Panc1 (cell line): ENCODE measurements around the gene RSU1. TPM values are rescaled to one million over a fixed set of nuclear protein-coding genes. Genes with fewer than 3 reads are reported as not detected.

ENCODE experiments used
- ATAC-seq: fragments of 200-7000 bp; cut with Tn5 transposase; 2 replicates; pipeline ENCODE4 v1.9.1; 2020; ENCODE audit warnings: mild to moderate bottlenecking, moderate library complexity
- BruUV-seq: library from RNA; stranded (reverse); fragments of 400-500 nt; replicated peaks from 2 replicates; lab custom pipeline; 2021; lab: Mats Ljungman, UMichigan
- CTCF ChIA-PET: fragments of 300-600 bp; sonication (Branson Sonifier 250); formaldehyde crosslinking; loops from one replicate; lab custom pipeline; 2022; ENCODE audit warnings: antibody characterized with exemption; lab: Charles Lee
- POLR2A ChIA-PET: fragments of 300-600 bp; sonication (Branson Sonifier 250); formaldehyde crosslinking; loops from one replicate; lab custom pipeline; 2022; ENCODE audit warnings: antibody characterized with exemption; lab: Charles Lee
- DNase-seq: peaks from one replicate; pipeline ENCODE4 v3.0.0-alpha.2; 2010; ENCODE audit warnings: low read depth, low spot score
- H3K27ac ChIP-seq: 2 replicates; pipeline ENCODE4 v1.5.1; 2011; ENCODE audit warnings: mild to moderate bottlenecking, low read length, inconsistent platforms
- H3K27me3 ChIP-seq: fragments of 200-500 bp; sonication (Bioruptor generic); 2 replicates; pipeline ENCODE4 v1.6.0; 2014; ENCODE audit warnings: low read length, inconsistent platforms; ENCODE audit not compliant: control insufficient read depth, insufficient read depth
- H3K36me3 ChIP-seq: fragments of 200-500 bp; sonication (Bioruptor generic); 2 replicates; pipeline ENCODE4 v1.5.1; 2014; ENCODE audit warnings: inconsistent platforms, mild to moderate bottlenecking, low read length, moderate library complexity; ENCODE audit not compliant: control insufficient read depth, insufficient read depth
- H3K4me1 ChIP-seq: 2 replicates; pipeline ENCODE4 v1.5.1; 2011; ENCODE audit warnings: inconsistent platforms, mild to moderate bottlenecking, low read length, moderate library complexity; ENCODE audit not compliant: control insufficient read depth, insufficient read depth
- H3K4me3 ChIP-seq, 2 experiments: 2 replicates each; pipeline ENCODE4 v1.5.1; 2011 to 2012; ENCODE audit warnings: low read depth in 2 of 2, low read length in 2 of 2, mild to moderate bottlenecking in 2 of 2, inconsistent platforms in 1 of 2, moderate library complexity in 1 of 2
- H3K9me3 ChIP-seq: fragments of 200-500 bp; sonication (Bioruptor generic); 2 replicates; pipeline ENCODE4 v1.5.1; 2014; ENCODE audit warnings: low read depth, mild to moderate bottlenecking, inconsistent platforms, low read length, moderate library complexity; ENCODE audit not compliant: control insufficient read depth, insufficient read depth
- CTCF ChIP-seq: fragments of 450-650 bp; IDR thresholded peaks from 2 replicates; pipeline ENCODE4 v1.5.1; 2017; ENCODE audit warnings: mild to moderate bottlenecking
- POLR2AphosphoS5 ChIP-seq: IDR thresholded peaks from 2 replicates; pipeline ENCODE4 v1.6.1; 2012; ENCODE audit warnings: mild to moderate bottlenecking, low read depth, low read length, moderate library complexity
- REST ChIP-seq, 2 experiments: IDR thresholded peaks; 2 replicates each; pipeline ENCODE4 v1.6.1; 2011 to 2012; ENCODE audit warnings: low read depth in 2 of 2, control low read depth in 1 of 2, low read length in 1 of 2, mild to moderate bottlenecking in 1 of 2, moderate library complexity in 1 of 2; ENCODE audit not compliant: insufficient read depth in 1 of 2
- SIN3A ChIP-seq: IDR thresholded peaks from 2 replicates; pipeline ENCODE4 v1.6.1; 2012; ENCODE audit warnings: low read depth, mild to moderate bottlenecking, low read length, moderate library complexity, borderline replicate concordance; ENCODE audit not compliant: insufficient read depth
- TCF7L2 ChIP-seq: IDR thresholded peaks from 2 replicates; pipeline ENCODE4 v1.6.1; 2011; ENCODE audit warnings: mild to moderate bottlenecking, low read depth, low read length, inconsistent platforms
- in situ Hi-C: cut with HindIII; loops from 2 replicates; pipeline ENCODE4 v1.10.0; 2016; ENCODE audit warnings: low sequenced_read_pairs, low pct_unique_long_range_greater_than_20kb
- intact Hi-C: fragments of 100-400 bp; cut with micrococcal nuclease; formaldehyde crosslinking; loops from one replicate; pipeline ENCODE4 v1.10.0; 2022; ENCODE audit not compliant: unreplicated experiment
- total RNA-seq: library from RNA; stranded (reverse); gene quantifications from one replicate; pipeline ENCODE4 v1.2.1, GENCODE V29; 2021; ENCODE audit not compliant: unreplicated experiment

The RSU1 gene
- total RNA-seq, 1 experiment from 2014 or later = 55.6 TPM

- H3K27ac ChIP-seq = no peak overlapping the region
- BruUV-seq = no TSS peak
- in situ Hi-C loops (no loop called here), intact Hi-C loops (no loop called here)
- no peaks in the 10 kb centered on the region for H3K4me1 ChIP-seq
- TF ChIP-seq POLR2AphosphoS5 = no peak
- no peak for TF ChIP-seq SIN3A
- no peak for TF ChIP-seq CTCF
- TF ChIP-seq TCF7L2 = no peak
- TF ChIP-seq REST (IDR thresholded peaks at IDR 0.05; ENCODE audit: insufficient read depth in 1 of 2, low read depth in 2 of 2, low read length in 1 of 2) = no peak
- no peaks in the 10 kb centered on the region for H3K36me3 ChIP-seq
- no peaks in the 10 kb centered on the region for H3K27me3 ChIP-seq
- ChIA-PET POLR2A (no interaction called here), CTCF (no interaction called here)
- H3K9me3 ChIP-seq = no peaks in the 10 kb centered on the region
- H3K4me3 ChIP-seq = no peak overlapping the region
- DNase-seq (no peak), ATAC-seq (no peak)
Measured at GRCh38 chr10:16597656-16598055, 219.6 kb downstream of the RSU1 start.

- CTCF ChIA-PET = no interaction called here
- BruUV-seq = no TSS peak
- Histone ChIP-seq H3K9me3 (no peaks in the 10 kb centered on the region), H3K4me3 (no peak overlapping the region), H3K27ac (no peak overlapping the region), H3K36me3 (0 out of 2 replicates have a peak, but pooled peaks cover 2% of the 10 kb centered on the region), H3K27me3 (no peaks in the 10 kb centered on the region), H3K4me1 (no peaks in the 10 kb centered on the region)
- in situ Hi-C loops = no loop called here
- no peak for ATAC-seq
- POLR2A ChIA-PET = no interaction called here
- intact Hi-C loops = no loop called here
- DNase-seq = no peak
- no peak for TF ChIP-seq POLR2AphosphoS5
- TF ChIP-seq TCF7L2 = no peak
- no peak for TF ChIP-seq REST (IDR thresholded peaks at IDR 0.05; ENCODE audit: insufficient read depth in 1 of 2, low read depth in 2 of 2, low read length in 1 of 2)
- TF ChIP-seq CTCF = no peak
- no peak for TF ChIP-seq SIN3A
Measured at GRCh38 chr10:16592378-16592777, 224.8 kb downstream of the RSU1 start.
